ENCODE results near the gene PRM2. TPM values are rescaled to one million over a fixed set of nuclear protein-coding genes. Genes with fewer than 3 reads are reported as not detected.

The PRM2 gene
- total and polyA plus RNA-seq, 10 donors, result not detected

DNA sequence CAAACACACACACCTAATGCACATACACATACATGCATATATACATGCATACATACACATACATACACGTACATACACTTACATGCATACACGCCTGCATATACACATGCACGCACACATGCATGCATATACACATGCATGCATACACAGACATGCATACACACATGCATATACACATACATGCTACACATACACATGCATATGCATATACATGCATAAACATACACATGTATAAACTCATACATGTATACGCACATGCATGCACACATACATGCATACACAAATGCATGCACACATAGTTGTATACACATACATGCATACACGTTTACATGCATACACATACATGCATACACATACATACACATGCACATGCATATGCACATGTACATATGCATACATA, 45.4 kb upstream of the PRM2 start:
- Histone ChIP-seq H3K4me1 (peaks cover 15 to 40% (median 19%) of the 10 kb centered on the region in 6 donors), H3K27ac (no peak overlapping the region), H3K9me3 (no peaks in the 10 kb centered on the region), H3K36me3 (no peaks in the 10 kb centered on the region), H3K27me3 (replicated peaks in 1 of 7) (no peaks in the 10 kb centered on the region), H3K4me3 (no peak overlapping the region)
- no peak for TF ChIP-seq POLR2A (IDR thresholded peaks at IDR 0.05)
- intact Hi-C loops (cut with DNase I; ENCODE audit: low total_unique reads), result no loop called here
- no peak for DNase-seq
- 69 to 94% (median 88%) methylated on average over 5 of the region's 5 CpGs for WGBS, 5 donors

GRCh38 chr16:11320170-11320569, 43.9 kb upstream of the PRM2 start:
- H3K4me1 ChIP-seq, result peaks cover under 1 to 25% (median 5%) of the 10 kb centered on the region in 6 donors
- no peaks in the 10 kb centered on the region for H3K9me3 ChIP-seq
- no peak for DNase-seq
- no peak overlapping the region for H3K27ac ChIP-seq
- H3K36me3 ChIP-seq, result no peaks in the 10 kb centered on the region
- no peaks in the 10 kb centered on the region for H3K27me3 ChIP-seq (replicated peaks in 1 of 7)
- H3K4me3 ChIP-seq, result no peak overlapping the region
- TF ChIP-seq POLR2AphosphoS5 (IDR thresholded peaks at IDR 0.05) (no peak), POLR2A (IDR thresholded peaks at IDR 0.05) (no peak)
- TF ChIP-seq, protein P1, sequence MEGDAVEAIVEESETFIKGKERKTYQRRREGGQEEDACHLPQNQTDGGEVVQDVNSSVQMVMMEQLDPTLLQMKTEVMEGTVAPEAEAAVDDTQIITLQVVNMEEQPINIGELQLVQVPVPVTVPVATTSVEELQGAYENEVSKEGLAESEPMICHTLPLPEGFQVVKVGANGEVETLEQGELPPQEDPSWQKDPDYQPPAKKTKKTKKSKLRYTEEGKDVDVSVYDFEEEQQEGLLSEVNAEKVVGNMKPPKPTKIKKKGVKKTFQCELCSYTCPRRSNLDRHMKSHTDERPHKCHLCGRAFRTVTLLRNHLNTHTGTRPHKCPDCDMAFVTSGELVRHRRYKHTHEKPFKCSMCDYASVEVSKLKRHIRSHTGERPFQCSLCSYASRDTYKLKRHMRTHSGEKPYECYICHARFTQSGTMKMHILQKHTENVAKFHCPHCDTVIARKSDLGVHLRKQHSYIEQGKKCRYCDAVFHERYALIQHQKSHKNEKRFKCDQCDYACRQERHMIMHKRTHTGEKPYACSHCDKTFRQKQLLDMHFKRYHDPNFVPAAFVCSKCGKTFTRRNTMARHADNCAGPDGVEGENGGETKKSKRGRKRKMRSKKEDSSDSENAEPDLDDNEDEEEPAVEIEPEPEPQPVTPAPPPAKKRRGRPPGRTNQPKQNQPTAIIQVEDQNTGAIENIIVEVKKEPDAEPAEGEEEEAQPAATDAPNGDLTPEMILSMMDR (IDR thresholded peaks at IDR 0.05 in 8 of 11, conservative IDR thresholded peaks at IDR 0.05 in 3 of 11), result no peak
- intact Hi-C loops (cut with DNase I; ENCODE audit: low total_unique reads), result no loop called here
- 84 to 92% (median 90%) methylated on average over 9 to 10 of the region's 10 CpGs for WGBS, 5 donors

GRCh38 chr16:11319529-11320146, 43.4 kb upstream of the PRM2 start:
- H3K36me3 ChIP-seq, result no peaks in the 10 kb centered on the region
- no peak overlapping the region for H3K27ac ChIP-seq
- no peak for DNase-seq
- H3K9me3 ChIP-seq, result no peaks in the 10 kb centered on the region
- no peaks in the 10 kb centered on the region for H3K27me3 ChIP-seq (replicated peaks in 1 of 7)
- WGBS, 5 donors, result 57 to 68% (median 63%) methylated on average over 7 to 8 of the region's 8 CpGs
- no peak overlapping the region for H3K4me3 ChIP-seq
- H3K4me1 ChIP-seq, result peaks cover 0 to 24% (median 0%) of the 10 kb centered on the region in 6 donors
- no peak for TF ChIP-seq POLR2A (IDR thresholded peaks at IDR 0.05)
- no peak for TF ChIP-seq POLR2AphosphoS5 (IDR thresholded peaks at IDR 0.05)
- TF ChIP-seq, protein P1 (IDR thresholded peaks at IDR 0.05 in 8 of 11, conservative IDR thresholded peaks at IDR 0.05 in 3 of 11), result no peak
- intact Hi-C loops (cut with DNase I; ENCODE audit: low total_unique reads), result no loop called here

DNA sequence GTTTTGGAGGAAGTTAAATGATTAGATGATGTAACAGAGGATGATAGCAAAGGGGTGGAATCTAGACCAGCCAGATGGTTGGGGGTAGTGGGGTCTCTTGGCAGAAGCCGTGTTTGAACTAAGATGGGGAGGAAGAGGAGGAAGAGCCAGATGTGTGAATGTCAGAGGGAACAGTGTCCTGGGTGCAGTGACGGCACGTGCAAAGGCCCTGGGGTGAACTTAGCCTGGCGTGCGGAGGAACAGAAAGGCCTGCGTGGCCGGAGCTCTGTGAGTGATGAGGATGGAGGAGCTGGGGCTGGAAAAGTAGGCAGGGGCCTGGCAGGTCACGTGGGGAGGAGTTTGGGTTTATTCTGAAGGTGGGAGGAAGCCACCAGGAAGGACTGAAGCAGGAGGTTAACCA, 42.5 kb upstream of the PRM2 start:
- TF ChIP-seq, protein P1 (IDR thresholded peaks at IDR 0.05 in 8 of 11, conservative IDR thresholded peaks at IDR 0.05 in 3 of 11), result no peak
- TF ChIP-seq POLR2A (IDR thresholded peaks at IDR 0.05), result no peak
- TF ChIP-seq POLR2AphosphoS5 (IDR thresholded peaks at IDR 0.05), result no peak
- H3K27ac ChIP-seq, result no peak overlapping the region

More for the DNA sequence above, 42.5 kb upstream of the PRM2 start:
- no peaks in the 10 kb centered on the region for H3K27me3 ChIP-seq (replicated peaks in 1 of 7)
- intact Hi-C loops (cut with DNase I; ENCODE audit: low total_unique reads), result no loop called here
- H3K4me3 ChIP-seq, result no peak overlapping the region
- peaks cover 0 to 26% (median 0%) of the 10 kb centered on the region in 6 donors for H3K4me1 ChIP-seq
- H3K36me3 ChIP-seq, result no peaks in the 10 kb centered on the region
- 82 to 95% (median 87%) methylated on average over 8 of the region's 8 CpGs for WGBS, 5 donors
- H3K9me3 ChIP-seq, result no peaks in the 10 kb centered on the region
- DNase-seq, result no peak
